NCI-H345 treated with DMSO at 0.1 percent for 48 hours (cell line): ENCODE measurements around the gene TMTC3.
"Not testable (repeated sequence)": the region's sequence is repeated elsewhere in the genome, so short reads cannot be mapped to it uniquely, and the experiment has no call there.

Experiments
- DNase-seq: peaks from one replicate; lab custom pipeline; 2025; ENCODE audit not compliant: unreplicated experiment; lab: John Stamatoyannopoulos, UW

Gene TMTC3

GRCh38 chr12:88141774-88142609 lies at the start of gene TMTC3, which contains the start of gene CEP290:
TMTC3 (plus strand) TSS chr12:88142307; CDS start chr12:88148316, 6,009 bp downstream.
CEP290 (minus strand) TSS chr12:88142088; CDS start chr12:88141307, 781 bp downstream.
- DNase-seq, result peak; percentile 98

- no peak for DNase-seq
Observed at GRCh38 chr12:88092771-88093170, 49.3 kb upstream of the TMTC3 start.

GRCh38 chr12:88093573-88093972 lies 48.5 kb upstream of the TMTC3 start:
- no peak for DNase-seq

GRCh38 chr12:88108021-88108420 lies 34.1 kb upstream of the TMTC3 start:
- DNase-seq, result no peak

- DNase-seq, result peak; percentile 50
Observed at GRCh38 chr12:88111074-88111652, 30.9 kb upstream of the TMTC3 start.

- no peak for DNase-seq
Observed at GRCh38 chr12:88113871-88114270, 28.2 kb upstream of the TMTC3 start.

GRCh38 chr12:88122666-88123065 lies 19.4 kb upstream of the TMTC3 start:
- DNase-seq, result no peak

- DNase-seq, result no peak
Observed at GRCh38 chr12:88127099-88127498, 15.0 kb upstream of the TMTC3 start.

- DNase-seq, result no peak
Observed at GRCh38 chr12:88127855-88128254, 14.3 kb upstream of the TMTC3 start.

GRCh38 chr12:88132392-88132791 lies 9.7 kb upstream of the TMTC3 start:
- DNase-seq, result no peak

GRCh38 chr12:88133181-88133580 lies 8.9 kb upstream of the TMTC3 start:
- DNase-seq, result not testable (repeated sequence)

- DNase-seq, result not testable (repeated sequence)
Observed at GRCh38 chr12:88139711-88140110, 2.4 kb upstream of the TMTC3 start.

GRCh38 chr12:88141425-88141773 lies 708 bp upstream of the TMTC3 start:
- no peak for DNase-seq

GRCh38 chr12:88142610-88142991 lies 494 bp downstream of the TMTC3 start:
- DNase-seq, result peak; percentile 62

GRCh38 chr12:88144037-88144436 lies 1.9 kb downstream of the TMTC3 start:
- no peak for DNase-seq

GRCh38 chr12:88144546-88145468 lies 2.7 kb downstream of the TMTC3 start:
- no peak for DNase-seq

GRCh38 chr12:88145567-88146505 lies 3.7 kb downstream of the TMTC3 start:
- DNase-seq, result no peak

- no peak for DNase-seq
Observed at GRCh38 chr12:88150063-88150462, 8.0 kb downstream of the TMTC3 start.

GRCh38 chr12:88153959-88154358 lies 11.9 kb downstream of the TMTC3 start:
- DNase-seq, result no peak

GRCh38 chr12:88156075-88156654 lies 14.1 kb downstream of the TMTC3 start:
- no peak for DNase-seq
